ENCODE data around the gene DEAF1. TPM values are rescaled to one million over a fixed set of nuclear protein-coding genes. Genes with fewer than 3 reads are reported as not detected.

The DEAF1 gene
- total and polyA plus RNA-seq, 9 of the 15 experiments (the other 6 are each of a cell fraction or from before 2014, with no cell fraction given): 2.0 to 69.1 (median 26.8) TPM

DNA sequence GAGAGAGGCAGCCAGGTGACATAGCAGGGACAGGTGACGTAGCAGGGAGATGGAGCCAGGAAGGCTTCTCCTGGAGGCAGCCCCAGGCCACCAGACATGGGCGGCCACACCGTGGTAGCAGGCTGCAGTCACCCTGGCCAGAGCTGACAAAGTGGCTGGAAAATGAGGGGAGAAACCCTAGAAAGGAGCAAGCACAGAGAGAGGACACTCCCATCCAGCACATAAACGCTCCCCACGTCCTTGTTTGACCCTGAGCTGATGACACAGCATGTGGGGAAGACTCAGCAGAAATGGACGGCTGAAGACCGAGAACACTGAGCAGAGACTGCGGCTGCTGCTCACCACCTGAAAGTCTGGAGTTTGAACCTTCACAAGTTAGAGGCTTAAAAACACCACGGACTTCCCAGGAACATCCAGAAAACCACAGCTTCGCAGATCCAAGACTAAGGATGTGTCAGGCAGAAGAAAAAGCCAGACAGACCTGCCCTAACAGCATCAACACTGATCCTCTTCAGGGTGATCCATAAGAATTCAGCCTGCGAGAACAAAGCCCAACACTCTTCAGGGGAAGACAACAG, 29.2 kb downstream of the DEAF1 start (continued):
- TF ChIP-seq ZNF407 (IDR thresholded peaks at IDR 0.05; ENCODE audit: low read depth) (no peak), YY1 (IDR thresholded peaks at IDR 0.05; ENCODE audit: borderline replicate concordance in 1 of 3, control insufficient read depth in 1 of 3, extremely low read depth in 1 of 3, insufficient read depth in 3 of 3, insufficient read length in 1 of 3, insufficient replicate concordance in 2 of 3, low read depth in 1 of 3, low read length in 2 of 3) (peak in 1 of 3 experiments; percentile 60), ZNF175 (CRISPR knock-in tag; IDR thresholded peaks at IDR 0.05; ENCODE audit: low read depth) (peak; percentile 70; the same call in 1 of the 2 replicates), ZBTB17 (CRISPR knock-in tag; IDR thresholded peaks at IDR 0.05) (0 out of 2 replicates have a peak, but pooled peaks have one; percentile 62), EP400 (IDR thresholded peaks at IDR 0.05) (peak; percentile 77), FOXP1 (CRISPR knock-in tag; IDR thresholded peaks at IDR 0.05) (no peak), KDM4B (IDR thresholded peaks at IDR 0.05; ENCODE audit: borderline replicate concordance in 2 of 2, low read depth in 1 of 2) (no peak), EWSR1 (IDR thresholded peaks at IDR 0.05; ENCODE audit: borderline replicate concordance, low read depth, partially characterized antibody) (no peak), KAT2B (IDR thresholded peaks at IDR 0.05; ENCODE audit: low read depth, low read length) (no peak), POLR2G (IDR thresholded peaks at IDR 0.05; ENCODE audit: low read depth, low read length) (no peak), HNRNPK (IDR thresholded peaks at IDR 0.05; ENCODE audit: low read depth, low read length, poor library complexity, severe bottlenecking) (no peak), ZNF431 (CRISPR knock-in tag; IDR thresholded peaks at IDR 0.05) (no peak), LCOR (CRISPR knock-in tag; IDR thresholded peaks at IDR 0.05) (no peak), WHSC1 (IDR thresholded peaks at IDR 0.05; ENCODE audit: low read length) (no peak), BACH1 (tag; IDR thresholded peaks at IDR 0.05) (peak; percentile 89), E2F3 (CRISPR knock-in tag; IDR thresholded peaks at IDR 0.05) (no peak), OTX1 (CRISPR knock-in tag; IDR thresholded peaks at IDR 0.05) (no peak), EGR1 (conservative IDR thresholded peaks at IDR 0.05) (no peak), MAFK (IDR thresholded peaks at IDR 0.05; ENCODE audit: low read length) (peak; percentile 93), XRCC5 (IDR thresholded peaks at IDR 0.05; ENCODE audit: low read depth, low read length) (no peak), SP1 (CRISPR knock-in tag; IDR thresholded peaks at IDR 0.05) (no peak), ZFP36 (IDR thresholded peaks at IDR 0.05; ENCODE audit: low read depth, low read length, partially characterized antibody) (no peak)
